H9 (cell line): ENCODE measurements around the gene CHORDC1. TPM values are rescaled to one million over a fixed set of nuclear protein-coding genes. Genes with fewer than 3 reads are reported as not detected.

Source experiments
- DNase-seq: peaks from one replicate; pipeline ENCODE4 v3.0.0-alpha.2; 2017
- H2AFZ ChIP-seq: one replicate; pipeline ENCODE4 v1.6.1; 2013; ENCODE audit warnings: mild to moderate bottlenecking, low read length, control low read depth, moderate library complexity
- H2AK5ac ChIP-seq: 2 replicates; pipeline ENCODE4 v1.6.1; 2013; ENCODE audit warnings: low read length, control low read depth, mixed read lengths; ENCODE audit not compliant: insufficient read length
- H2BK120ac ChIP-seq: one replicate; pipeline ENCODE4 v1.6.1; 2013; ENCODE audit warnings: low read depth, mild to moderate bottlenecking, low read length, control low read depth, inconsistent platforms; ENCODE audit not compliant: poor library complexity, severe bottlenecking
- H2BK12ac ChIP-seq: 2 replicates; pipeline ENCODE4 v1.6.1; 2013; ENCODE audit warnings: low read length, control low read depth, mixed read lengths, low read depth; ENCODE audit not compliant: insufficient read length
- H2BK15ac ChIP-seq: 2 replicates; pipeline ENCODE4 v1.6.1; 2013; ENCODE audit warnings: low read depth, low read length, control low read depth
- H2BK20ac ChIP-seq: one replicate; pipeline ENCODE4 v1.6.1; 2013; ENCODE audit warnings: low read depth, mild to moderate bottlenecking, low read length, control low read depth, inconsistent platforms; ENCODE audit not compliant: poor library complexity, severe bottlenecking
- H2BK5ac ChIP-seq: 2 replicates; pipeline ENCODE4 v1.6.1; 2013; ENCODE audit warnings: low read length, control low read depth, mixed read lengths; ENCODE audit not compliant: insufficient read length
- H3K14ac ChIP-seq: 2 replicates; pipeline ENCODE4 v1.6.1; 2013; ENCODE audit warnings: low read length, control low read depth; ENCODE audit not compliant: insufficient read depth
- H3K18ac ChIP-seq: 2 replicates; pipeline ENCODE4 v1.6.1; 2013; ENCODE audit warnings: low read depth, mild to moderate bottlenecking, mixed read lengths, low read length, control low read depth; ENCODE audit not compliant: insufficient read length
- H3K23ac ChIP-seq: 2 replicates; pipeline ENCODE4 v1.6.1; 2013; ENCODE audit warnings: low read length, control low read depth, mixed read lengths, low read depth; ENCODE audit not compliant: insufficient read length
- H3K23me2 ChIP-seq: 2 replicates; pipeline ENCODE4 v1.6.1; 2013; ENCODE audit warnings: low read depth, mild to moderate bottlenecking, mixed read lengths, low read length, control low read depth; ENCODE audit not compliant: insufficient read length, poor library complexity, severe bottlenecking
- H3K27ac ChIP-seq: 2 replicates; pipeline ENCODE4 v1.5.1; 2013; ENCODE audit warnings: low read length, control low read depth, mixed read lengths, low read depth; ENCODE audit not compliant: insufficient read length
- H3K27me3 ChIP-seq: 2 replicates; pipeline ENCODE4 v1.6.1; 2013; ENCODE audit warnings: low read length, control low read depth, inconsistent platforms; ENCODE audit not compliant: insufficient read depth
- H3K4ac ChIP-seq: 2 replicates; pipeline ENCODE4 v1.6.1; 2013; ENCODE audit warnings: low read depth, mild to moderate bottlenecking, control low read depth, inconsistent platforms, low read length, moderate library complexity
- H3K4me1 ChIP-seq: 2 replicates; pipeline ENCODE4 v1.6.1; 2013; ENCODE audit warnings: low read length, control low read depth, inconsistent platforms; ENCODE audit not compliant: insufficient read depth
- H3K4me2 ChIP-seq: 2 replicates; pipeline ENCODE4 v1.6.1; 2013; ENCODE audit warnings: low read length, control low read depth, mixed read lengths; ENCODE audit not compliant: insufficient read length, insufficient read depth
- H3K56ac ChIP-seq: 2 replicates; pipeline ENCODE4 v1.6.1; 2013; ENCODE audit warnings: low read depth, mild to moderate bottlenecking, mixed read lengths, low read length, control low read depth; ENCODE audit not compliant: insufficient read length
- H3K79me1 ChIP-seq: 2 replicates; pipeline ENCODE4 v1.6.1; 2013; ENCODE audit warnings: low read depth, mild to moderate bottlenecking, moderate library complexity, low read length, control low read depth, inconsistent platforms; ENCODE audit not compliant: insufficient read depth, poor library complexity, severe bottlenecking
- H3K79me2 ChIP-seq: 2 replicates; pipeline ENCODE4 v1.6.1; 2013; ENCODE audit warnings: low read length, control low read depth, inconsistent platforms; ENCODE audit not compliant: insufficient read depth
- H3K9ac ChIP-seq: 2 replicates; pipeline ENCODE4 v1.6.1; 2013; ENCODE audit warnings: low read length, control low read depth, mixed read lengths; ENCODE audit not compliant: insufficient read length; ENCODE audit errors: extremely low read depth
- H3K9me3 ChIP-seq: one replicate; pipeline ENCODE4 v1.6.1; 2013; ENCODE audit warnings: low read depth, low read length, inconsistent platforms; ENCODE audit not compliant: control insufficient read depth
- H3T11ph ChIP-seq: one replicate; pipeline ENCODE4 v1.6.1; 2013; ENCODE audit warnings: mild to moderate bottlenecking, low read length, control low read depth, inconsistent platforms
- H4K20me1 ChIP-seq: one replicate; pipeline ENCODE4 v1.6.1; 2013; ENCODE audit not compliant: control insufficient read depth, insufficient read length, insufficient read depth
- H4K5ac ChIP-seq: 2 replicates; pipeline ENCODE4 v1.6.1; 2013; ENCODE audit warnings: low read depth, mild to moderate bottlenecking, mixed read lengths, low read length, control low read depth; ENCODE audit not compliant: insufficient read length
- H4K8ac ChIP-seq: replicated peaks from 2 replicates; pipeline ENCODE4 v1.6.1; 2013; ENCODE audit warnings: low read length, control low read depth, mixed read lengths, low read depth; ENCODE audit not compliant: insufficient read length
- H4K91ac ChIP-seq: 2 replicates; pipeline ENCODE4 v1.6.1; 2013; ENCODE audit warnings: low read depth, mild to moderate bottlenecking, moderate library complexity, mixed read lengths, low read length, control low read depth; ENCODE audit not compliant: insufficient read length
- H3K27ac Mint-ChIP-seq, 3 experiments: 2 replicates in 2 of 3; 3 replicates in 1 of 3; pipeline ENCODE4 v1.8.0; 2020 to 2021; ENCODE audit warnings: mixed read lengths in 3 of 3, mild to moderate bottlenecking in 1 of 3, moderate library complexity in 1 of 3
- H3K27me3 Mint-ChIP-seq: 2 replicates; pipeline ENCODE4 v1.8.0; 2021; ENCODE audit warnings: low read depth, mild to moderate bottlenecking, moderate library complexity, mixed read lengths
- H3K36me3 Mint-ChIP-seq, 3 experiments: 2 replicates in 2 of 3; 3 replicates in 1 of 3; pipeline ENCODE4 v1.8.0; 2020 to 2021; ENCODE audit warnings: low read depth in 3 of 3, mixed read lengths in 3 of 3; ENCODE audit not compliant: insufficient read depth in 1 of 3
- H3K4me1 Mint-ChIP-seq, 2 experiments: 2 replicates each; pipeline ENCODE4 v1.8.0; 2020; ENCODE audit warnings: mixed read lengths in 2 of 2
- H3K4me3 Mint-ChIP-seq, 2 experiments: 2 replicates in 1 of 2; 3 replicates in 1 of 2; pipeline ENCODE4 v1.8.0; 2020 to 2021; ENCODE audit warnings: mild to moderate bottlenecking in 2 of 2, mixed read lengths in 2 of 2, moderate library complexity in 1 of 2
- H3K9me3 Mint-ChIP-seq, 2 experiments: 2 replicates in 1 of 2; 3 replicates in 1 of 2; pipeline ENCODE4 v1.8.0; 2020; ENCODE audit warnings: mild to moderate bottlenecking in 2 of 2, mixed read lengths in 2 of 2, moderate library complexity in 1 of 2
- WGBS: extraction: QIAGEN DNeasy Blood & Tissue Kit; methylation state at CpG from one replicate; pipeline ENCODE4 v1.1.7; 2013; ENCODE audit warnings: missing lambda C conversion rate, low lambda C conversion rate, mixed read lengths; ENCODE audit not compliant: insufficient read length; ENCODE audit errors: extremely low coverage; 5-methylcytosine and 5-hydroxymethylcytosine counted together
- total RNA-seq: library from RNA; stranded (reverse); gene quantifications from 2 replicates; pipeline ENCODE4 v1.2.1, GENCODE V29; 2021
- TF ChIP-seq, protein P1 (sequence below): fragments of 200-600 bp; sonication (generic); conservative IDR thresholded peaks from 3 replicates; pipeline ENCODE4 v1.8.0; 2021; ENCODE audit warnings: antibody characterized with exemption, mild to moderate bottlenecking

Gene CHORDC1
- total RNA-seq, 1 experiment from 2014 or later, result 77.7 TPM

DNA sequence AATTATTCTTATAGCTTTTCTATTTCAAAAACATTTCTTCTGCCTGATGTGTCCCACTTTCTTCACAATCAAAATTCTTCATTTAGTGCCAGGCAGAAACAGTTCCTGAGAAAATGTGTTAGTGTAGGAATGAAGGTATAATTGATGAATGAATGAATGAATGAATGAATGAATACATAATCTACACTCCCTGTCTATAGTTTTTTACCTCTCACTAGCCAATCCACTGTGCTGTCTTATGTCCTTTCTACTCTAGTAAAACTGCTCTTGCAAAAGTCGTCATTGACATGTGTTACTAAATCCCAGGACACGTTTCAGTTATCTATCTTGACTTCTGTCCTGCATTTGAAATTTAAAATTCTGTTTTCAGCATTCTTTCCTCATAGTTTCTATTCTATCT is 42.9 kb downstream of the CHORDC1 start:
- no peak overlapping the region for H2AFZ ChIP-seq
- no peaks in the 10 kb centered on the region for H3K9me3 ChIP-seq
- H2BK120ac ChIP-seq, result no peak overlapping the region
- H4K5ac ChIP-seq, result no peak overlapping the region
- no peak overlapping the region for H3K56ac ChIP-seq
- no peak overlapping the region for H3K9ac ChIP-seq
- TF ChIP-seq, protein P1, sequence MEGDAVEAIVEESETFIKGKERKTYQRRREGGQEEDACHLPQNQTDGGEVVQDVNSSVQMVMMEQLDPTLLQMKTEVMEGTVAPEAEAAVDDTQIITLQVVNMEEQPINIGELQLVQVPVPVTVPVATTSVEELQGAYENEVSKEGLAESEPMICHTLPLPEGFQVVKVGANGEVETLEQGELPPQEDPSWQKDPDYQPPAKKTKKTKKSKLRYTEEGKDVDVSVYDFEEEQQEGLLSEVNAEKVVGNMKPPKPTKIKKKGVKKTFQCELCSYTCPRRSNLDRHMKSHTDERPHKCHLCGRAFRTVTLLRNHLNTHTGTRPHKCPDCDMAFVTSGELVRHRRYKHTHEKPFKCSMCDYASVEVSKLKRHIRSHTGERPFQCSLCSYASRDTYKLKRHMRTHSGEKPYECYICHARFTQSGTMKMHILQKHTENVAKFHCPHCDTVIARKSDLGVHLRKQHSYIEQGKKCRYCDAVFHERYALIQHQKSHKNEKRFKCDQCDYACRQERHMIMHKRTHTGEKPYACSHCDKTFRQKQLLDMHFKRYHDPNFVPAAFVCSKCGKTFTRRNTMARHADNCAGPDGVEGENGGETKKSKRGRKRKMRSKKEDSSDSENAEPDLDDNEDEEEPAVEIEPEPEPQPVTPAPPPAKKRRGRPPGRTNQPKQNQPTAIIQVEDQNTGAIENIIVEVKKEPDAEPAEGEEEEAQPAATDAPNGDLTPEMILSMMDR, result no peak
- no peak overlapping the region for H4K8ac ChIP-seq
- no peak for DNase-seq
- H3K4ac ChIP-seq, result no peak overlapping the region
- no peaks in the 10 kb centered on the region for H3K23me2 ChIP-seq
- no peak overlapping the region for H4K91ac ChIP-seq
- H2AK5ac ChIP-seq, result no peak overlapping the region
- no peak overlapping the region for H3K18ac ChIP-seq
- H3K23ac ChIP-seq, result no peak overlapping the region
- no peak overlapping the region for H2BK20ac ChIP-seq
- no peaks in the 10 kb centered on the region for H3K4me1 ChIP-seq
- H3K36me3 Mint-ChIP-seq, result peaks cover 0 to 2% (median 0%) of the 10 kb centered on the region in 3 experiments; a peak in 1 of 7 replicates
- H2BK12ac ChIP-seq, result no peak overlapping the region
- H2BK15ac ChIP-seq, result no peak overlapping the region
- no peaks in the 10 kb centered on the region for H3K27me3 ChIP-seq
- H3T11ph ChIP-seq, result no peak overlapping the region
- H3K79me2 ChIP-seq, result no peaks in the 10 kb centered on the region
- no peak overlapping the region for H3K27ac Mint-ChIP-seq
- no peak overlapping the region for H3K4me2 ChIP-seq
- H4K20me1 ChIP-seq, result no peaks in the 10 kb centered on the region
- no peak overlapping the region for H3K4me3 Mint-ChIP-seq
- no peaks in the 10 kb centered on the region for H3K4me1 Mint-ChIP-seq
- no peak overlapping the region for H3K14ac ChIP-seq
- H3K79me1 ChIP-seq, result no peaks in the 10 kb centered on the region
- H3K9me3 Mint-ChIP-seq, result no peaks in the 10 kb centered on the region
- no peak overlapping the region for H2BK5ac ChIP-seq
- H3K27ac ChIP-seq, result no peak overlapping the region
- no peaks in the 10 kb centered on the region for H3K27me3 Mint-ChIP-seq
- no CpG with 5 or more reads among the region's 2 CpGs for WGBS
